Activated CD8-positive, alpha-beta memory T cell treated with anti-CD3 and anti-CD28 coated beads, Interleukin-2, amount 50 U/mL, for 1 hour (primary cell): ENCODE results near the gene SRGAP2C.
"Not testable (repeated sequence)": the region's sequence is repeated elsewhere in the genome, so short reads cannot be mapped to it uniquely, and the experiment has no call there.

ENCODE experiments used
- DNase-seq: peaks from one replicate; pipeline ENCODE4 v3.0.0-alpha.2; 2020; ENCODE audit errors: extremely low read depth

Gene SRGAP2C

DNA sequence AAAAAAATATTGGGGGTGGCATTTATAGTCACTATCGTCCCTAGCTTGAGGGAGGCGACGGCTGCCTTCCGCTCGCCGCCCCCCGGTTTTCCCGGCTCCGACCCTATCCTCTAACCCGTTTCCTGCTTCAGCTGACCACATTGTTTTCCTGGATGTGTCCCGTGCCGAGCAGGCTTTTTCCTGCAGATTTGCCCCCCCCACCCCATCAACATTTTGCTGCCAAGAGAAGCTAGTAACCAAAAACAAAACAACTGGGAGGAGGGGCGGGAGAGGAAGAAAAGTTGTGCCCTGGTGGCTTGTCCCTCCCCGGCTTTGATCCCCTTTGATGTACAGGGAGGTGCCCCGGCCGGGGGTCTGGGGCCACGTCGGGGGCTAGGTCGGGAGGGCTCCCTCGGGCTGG is 1.4 kb downstream of the SRGAP2C start:
- DNase-seq, result not testable (repeated sequence)

DNA sequence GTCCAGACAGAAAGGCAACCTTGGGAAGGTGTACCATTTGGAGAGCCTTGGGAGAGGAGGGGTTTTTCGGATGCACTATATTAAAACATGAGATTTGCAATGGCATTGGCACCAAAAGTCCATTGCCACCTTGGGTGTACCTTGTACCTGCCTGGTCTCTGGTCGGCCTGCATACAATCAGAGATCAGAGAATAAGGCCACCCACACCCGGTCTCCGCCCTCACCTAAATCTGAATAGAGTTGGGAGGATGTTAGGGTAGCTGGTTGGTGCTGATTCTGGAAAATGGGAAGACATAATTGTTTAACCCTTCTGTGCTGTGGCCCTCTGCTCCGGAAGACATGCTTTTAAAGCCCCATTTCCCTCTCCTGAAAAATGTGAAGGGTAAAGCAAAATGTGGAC is 3.1 kb downstream of the SRGAP2C start:
- not testable (repeated sequence) for DNase-seq

DNA sequence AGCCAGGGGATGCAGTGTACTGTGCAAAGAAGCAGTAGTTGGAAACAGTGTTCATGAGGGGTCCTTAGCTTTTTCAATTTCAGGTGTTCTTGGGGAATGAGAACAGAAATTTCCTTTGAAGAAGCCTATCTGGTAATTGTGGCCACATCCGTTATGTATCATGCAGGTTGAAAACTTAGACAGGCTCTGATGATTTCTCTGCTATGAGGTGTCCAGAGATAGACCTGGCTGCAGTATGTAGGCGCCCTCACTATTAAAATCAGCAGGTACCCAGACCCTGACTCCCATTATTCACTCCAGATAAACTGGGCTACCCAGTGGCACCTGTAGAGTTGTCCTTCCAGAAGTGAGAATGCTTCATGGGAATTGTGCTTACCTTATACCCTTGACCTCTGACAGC is 7.7 kb downstream of the SRGAP2C start:
- DNase-seq, result not testable (repeated sequence)

DNA sequence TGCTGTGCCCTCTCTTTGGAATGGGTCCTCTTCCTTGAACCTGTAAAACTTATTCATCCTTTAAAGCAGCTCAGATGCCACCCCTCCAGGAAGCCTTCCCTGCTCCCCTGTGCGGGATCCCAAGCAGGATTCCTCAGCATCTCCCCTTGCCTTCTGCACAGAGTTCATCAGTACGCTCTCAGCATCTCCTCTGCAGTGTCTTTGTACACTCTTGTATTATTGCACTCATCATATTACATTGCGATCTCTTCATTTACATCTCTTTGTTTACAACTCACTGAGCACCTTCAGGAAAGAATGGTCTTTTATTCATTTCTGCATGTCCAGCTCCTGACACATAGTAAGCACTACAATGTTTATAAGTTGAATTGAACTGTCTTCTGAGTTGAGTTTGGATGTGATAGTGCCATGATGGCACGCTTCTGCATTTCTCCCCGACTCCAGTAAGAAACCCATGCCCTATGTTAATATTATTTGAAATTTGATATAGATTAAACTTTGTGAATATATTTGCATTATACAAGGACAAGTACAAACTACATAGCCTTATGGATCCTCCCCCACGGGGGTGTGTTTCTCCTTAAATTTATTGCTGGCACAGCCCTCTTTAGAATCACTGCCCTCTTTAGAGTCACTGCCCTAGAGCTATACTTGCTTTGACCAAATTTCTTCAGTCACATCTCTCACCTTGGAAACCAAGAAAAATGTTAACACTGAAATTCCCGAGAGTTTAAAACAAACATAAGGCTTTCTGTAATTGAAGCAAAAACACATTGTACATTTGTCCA is 12.5 kb downstream of the SRGAP2C start:
- DNase-seq, result not testable (repeated sequence)

DNA sequence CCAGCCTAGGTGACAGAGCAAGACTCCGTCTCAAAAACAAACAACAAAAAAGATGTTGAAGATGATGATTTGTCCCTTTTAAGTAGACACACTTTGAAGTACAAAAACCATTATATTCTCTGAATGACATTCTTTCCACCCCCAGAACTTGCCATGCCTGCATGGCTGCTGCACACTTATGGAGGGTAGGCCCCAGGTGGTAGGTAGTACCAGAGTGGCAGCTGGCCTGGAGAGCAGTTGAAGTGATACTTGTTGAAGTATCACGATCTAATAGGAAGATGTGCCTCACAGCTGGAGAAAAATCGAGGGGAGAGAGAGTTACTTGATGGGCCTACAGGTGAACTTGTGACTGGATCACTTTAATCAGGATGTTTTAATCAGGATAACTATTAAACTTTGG is 15.0 kb downstream of the SRGAP2C start:
- not testable (repeated sequence) for DNase-seq

DNA sequence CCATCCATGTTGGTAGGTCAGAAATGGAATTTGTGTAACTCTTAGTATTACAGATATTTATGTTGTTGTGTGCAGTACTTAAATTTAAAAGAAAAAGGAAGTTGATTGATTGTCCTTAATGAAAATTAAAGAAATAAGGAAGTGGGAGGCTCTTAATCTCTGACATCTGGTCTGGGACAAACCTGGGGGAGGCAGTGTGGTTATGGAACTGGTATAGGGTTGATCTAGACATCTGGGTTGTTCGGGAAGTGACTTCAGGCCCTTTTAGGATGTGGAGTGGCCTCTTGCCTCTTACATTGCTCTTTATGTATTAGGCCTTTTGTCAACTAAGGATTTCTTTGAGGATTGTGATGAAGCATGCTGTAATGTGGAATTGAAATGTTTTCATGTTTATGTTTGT is 15.5 kb downstream of the SRGAP2C start:
- not testable (repeated sequence) for DNase-seq

DNA sequence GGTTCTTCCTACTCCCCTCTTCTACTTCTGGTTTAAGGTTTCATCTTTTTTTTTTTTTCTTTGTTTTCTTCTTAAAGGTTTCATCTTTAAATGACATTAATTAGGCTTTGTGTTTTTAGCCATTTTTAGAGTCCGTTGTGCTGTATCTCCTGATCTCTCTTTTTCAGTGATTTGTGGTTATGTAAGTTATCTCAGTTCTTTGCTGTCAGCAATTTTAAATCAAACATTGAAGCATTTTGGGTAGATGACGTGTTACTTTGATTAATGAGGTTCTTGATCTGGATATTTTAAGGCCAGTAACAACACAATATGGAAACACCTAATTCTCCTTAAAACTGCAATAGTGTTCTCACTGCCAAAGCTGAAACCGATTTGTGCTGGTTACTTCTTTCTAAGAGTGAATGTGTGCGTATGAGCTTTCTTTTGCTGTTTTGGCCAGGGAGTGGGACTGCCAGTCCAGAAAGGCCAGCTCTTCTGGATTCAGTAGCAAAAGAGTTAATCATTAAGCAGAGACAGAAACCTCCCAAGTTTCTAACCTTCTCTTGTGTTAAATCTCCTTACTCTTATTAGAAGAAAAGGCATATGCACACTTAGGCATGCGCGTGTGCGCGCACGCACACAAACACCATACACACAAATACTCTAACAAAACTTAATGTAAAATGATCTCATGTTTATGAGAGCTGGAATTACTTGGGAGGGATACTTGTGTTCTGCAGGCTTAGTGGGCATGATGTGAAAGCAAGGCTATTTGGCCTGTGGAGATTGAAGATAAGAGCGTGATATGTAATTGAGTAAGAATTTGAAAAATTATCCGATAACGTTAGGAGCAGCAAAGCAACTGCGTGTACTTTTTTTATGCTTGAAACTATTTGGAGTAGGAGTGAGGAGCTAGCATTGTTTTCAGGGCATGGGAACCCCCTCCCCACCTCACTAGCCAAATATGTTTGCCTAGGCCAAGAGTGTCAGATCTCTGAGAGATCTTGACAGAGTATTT is 16.5 kb downstream of the SRGAP2C start:
- not testable (repeated sequence) for DNase-seq

DNA sequence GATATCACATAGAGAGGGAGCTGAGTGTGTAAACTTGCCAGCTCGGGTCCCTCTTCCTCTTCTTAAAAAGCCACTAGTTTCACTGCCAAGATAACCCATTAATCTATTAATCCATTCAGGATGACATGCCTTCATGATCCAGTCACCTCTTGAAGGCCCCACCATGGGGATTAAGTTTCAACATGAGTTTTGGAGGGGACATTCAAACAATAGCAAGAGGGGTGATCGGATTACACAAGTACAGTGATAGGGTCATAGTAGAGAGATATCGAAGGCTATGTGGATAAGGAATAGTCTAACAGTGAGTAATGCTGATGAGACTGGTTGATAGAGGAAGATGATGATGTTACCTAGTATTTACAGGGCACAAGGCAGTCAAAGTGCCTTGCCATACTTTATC is 18.2 kb downstream of the SRGAP2C start:
- not testable (repeated sequence) for DNase-seq

DNA sequence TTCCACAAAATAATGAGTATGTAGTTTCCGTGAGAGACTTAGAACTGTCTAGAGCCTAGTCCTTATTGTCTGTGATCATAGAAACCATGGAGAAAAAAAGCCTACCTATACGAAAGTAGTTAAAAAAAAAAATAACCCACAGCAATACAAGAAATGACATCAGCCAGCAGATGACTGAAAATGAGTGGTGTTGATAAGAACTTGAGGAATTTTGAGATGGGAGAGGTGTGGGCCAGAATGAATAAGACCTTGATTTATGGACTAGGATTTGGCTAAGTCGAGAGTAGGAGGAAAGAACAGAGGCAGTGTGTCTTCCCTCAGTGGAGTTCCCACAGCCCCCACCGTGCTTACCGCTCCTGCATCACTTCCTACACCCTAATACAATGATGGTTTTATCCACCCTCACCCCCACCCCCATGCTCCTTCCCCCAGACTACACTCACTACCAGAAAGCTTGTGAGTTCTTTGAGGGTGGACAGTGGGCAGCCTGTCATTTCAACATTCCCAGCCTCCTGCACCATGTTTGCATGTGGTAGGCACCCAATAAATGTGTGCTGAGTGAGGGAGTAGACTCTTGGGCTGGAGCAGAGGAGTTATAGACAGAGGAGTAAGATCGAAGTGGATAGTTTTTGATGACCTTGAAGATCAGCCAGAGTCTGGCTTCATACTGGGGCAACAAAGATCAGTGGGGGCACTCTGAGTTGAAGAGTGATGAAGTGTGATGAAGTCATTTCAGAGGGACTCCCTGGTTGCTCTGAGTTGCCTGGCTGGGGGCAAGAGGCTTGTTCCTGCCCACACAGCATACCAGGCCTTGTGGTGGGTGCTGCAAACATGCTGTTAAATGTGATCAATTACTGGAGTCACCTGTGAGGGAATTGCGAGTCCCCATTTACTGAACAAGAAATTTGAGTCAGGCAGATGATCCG is 21.3 kb downstream of the SRGAP2C start:
- not testable (repeated sequence) for DNase-seq

DNA sequence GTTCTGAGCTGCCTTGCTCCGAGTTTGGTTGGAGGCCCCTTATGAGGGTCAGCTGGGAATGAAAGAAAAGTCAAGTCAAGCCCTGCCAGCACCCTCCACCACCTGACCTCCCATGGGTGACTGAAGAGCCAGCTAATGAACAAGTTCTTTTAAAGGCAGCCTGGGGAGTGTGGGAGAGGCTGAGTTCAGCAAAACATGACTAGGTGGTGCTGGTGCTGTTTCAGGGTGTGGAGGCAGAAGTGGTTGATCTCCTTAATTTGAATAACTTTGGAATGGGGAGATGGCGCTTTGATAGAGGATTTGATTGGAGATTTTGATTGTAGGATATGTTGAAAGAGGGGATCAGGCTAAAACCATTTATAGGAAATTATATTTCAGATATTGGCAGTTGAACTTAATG is 22.6 kb downstream of the SRGAP2C start:
- DNase-seq, result not testable (repeated sequence)

DNA sequence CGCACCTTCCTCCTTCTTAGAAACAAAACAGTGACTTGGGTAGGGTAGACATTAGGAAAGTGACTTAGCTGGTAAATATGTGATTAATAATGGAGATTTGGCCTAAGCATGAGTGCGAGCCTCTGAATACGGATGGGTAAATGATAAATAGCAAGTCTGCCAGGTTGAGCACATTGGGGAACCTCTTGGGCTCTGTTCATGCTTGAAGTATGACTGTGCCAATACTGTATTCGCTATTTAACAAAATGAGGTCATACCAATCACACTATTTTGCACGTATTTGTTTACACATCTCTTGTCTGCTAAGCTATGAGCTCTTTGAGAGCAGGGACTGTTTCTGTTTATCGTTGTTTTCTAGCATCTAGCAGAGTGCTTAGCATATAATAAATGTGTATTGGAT is 23.6 kb downstream of the SRGAP2C start:
- not testable (repeated sequence) for DNase-seq

DNA sequence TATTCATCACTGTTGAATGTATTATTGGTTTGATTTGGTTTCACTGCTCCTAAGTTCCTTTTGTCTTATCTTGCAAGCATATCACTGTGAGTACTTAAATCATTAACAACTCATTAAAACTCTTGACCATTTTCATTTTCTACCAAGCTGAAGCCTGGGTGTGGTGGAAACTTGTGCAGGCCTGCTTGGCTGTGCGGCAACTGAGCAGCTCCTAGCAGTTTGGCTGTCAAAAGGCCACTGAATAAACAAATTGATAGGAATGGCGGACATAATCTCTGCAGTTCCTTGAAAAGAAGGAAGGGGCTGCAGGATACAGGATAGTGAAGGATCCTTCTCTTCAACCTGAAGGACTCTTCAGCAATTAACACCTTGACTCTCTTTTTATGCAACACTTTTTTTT is 26.0 kb downstream of the SRGAP2C start:
- DNase-seq, result not testable (repeated sequence)

DNA sequence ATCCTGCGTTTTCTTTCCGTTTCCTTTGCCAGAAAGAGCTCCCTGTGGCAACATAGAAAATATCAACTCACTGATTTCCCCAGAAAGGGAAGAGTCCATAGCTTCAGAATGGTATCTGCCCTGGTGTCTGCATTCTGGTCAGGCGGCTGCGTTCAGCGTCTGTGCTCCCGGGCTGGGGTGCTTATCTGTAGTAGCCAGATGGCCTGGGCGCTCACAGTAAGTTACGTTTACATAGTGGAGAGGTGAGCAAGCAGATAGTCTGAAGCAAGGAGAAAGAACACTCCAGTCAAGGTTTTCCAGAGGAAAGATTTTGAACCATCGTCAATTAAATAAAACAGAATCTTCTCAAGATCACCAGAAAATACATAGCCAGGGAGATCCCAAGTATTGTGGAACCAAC is 28.7 kb downstream of the SRGAP2C start:
- not testable (repeated sequence) for DNase-seq

DNA sequence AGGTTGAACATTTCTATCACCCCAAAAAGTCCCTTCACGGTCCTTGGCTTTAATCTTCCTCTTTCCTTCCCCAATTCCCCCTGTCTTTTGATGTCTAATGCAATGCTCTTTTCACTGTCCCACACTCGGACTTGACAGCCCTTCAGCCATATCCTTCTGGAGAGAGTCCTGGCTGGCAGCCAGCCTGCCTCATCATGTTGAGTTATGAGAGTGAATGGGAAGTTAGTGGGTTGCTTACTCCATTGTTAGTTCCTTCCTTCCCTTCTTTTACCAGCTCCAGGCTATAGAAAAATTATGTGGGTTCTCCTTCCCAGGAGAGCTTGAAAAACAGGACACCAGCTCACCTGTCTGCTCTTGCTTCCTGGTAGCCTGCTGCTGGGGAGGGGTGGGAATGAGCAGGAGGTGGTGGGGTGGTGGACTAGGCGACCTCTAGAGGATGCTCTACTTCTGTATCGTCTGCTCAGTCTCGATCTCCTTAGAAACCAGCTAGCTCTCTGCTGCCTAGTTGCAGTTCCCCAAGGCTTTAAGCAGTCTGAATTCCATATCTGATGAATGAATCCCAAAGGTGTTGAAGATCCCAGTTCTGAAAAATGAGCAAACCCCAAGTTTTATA is 29.9 kb downstream of the SRGAP2C start:
- DNase-seq, result not testable (repeated sequence)

DNA sequence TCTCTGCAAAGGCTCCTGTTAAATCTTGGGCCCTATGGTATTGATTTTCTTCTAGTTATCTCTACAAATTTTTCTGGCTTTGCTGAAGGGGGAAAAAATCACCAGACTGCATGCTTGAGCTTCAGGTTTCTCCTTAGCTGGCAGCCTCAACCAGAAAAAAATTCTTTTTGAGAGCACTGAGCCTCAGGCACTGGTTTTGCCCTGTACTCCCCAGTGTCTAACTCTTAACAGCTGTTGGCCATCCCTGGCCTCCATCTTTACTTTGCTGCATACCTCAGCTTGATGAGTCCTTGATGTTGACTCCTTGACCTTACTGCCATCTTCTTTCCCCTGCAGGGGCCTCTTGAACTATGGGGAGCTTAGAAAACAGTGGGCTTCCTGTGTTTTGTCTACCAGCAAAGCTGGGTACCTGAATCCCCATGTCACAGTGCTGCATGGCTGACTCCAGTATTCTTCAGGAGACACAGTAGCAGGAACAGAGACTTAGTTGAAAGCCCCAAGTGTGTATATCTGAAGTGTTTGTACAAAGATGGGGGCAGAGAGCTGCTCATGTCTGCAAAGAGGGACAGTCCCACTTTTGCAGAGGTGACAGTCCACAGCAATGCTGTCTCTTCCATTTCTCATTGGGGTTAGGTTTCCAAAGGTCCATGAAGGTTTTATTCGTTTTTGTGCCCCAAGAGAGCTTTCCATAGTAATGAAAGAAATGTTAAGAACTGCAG is 31.1 kb downstream of the SRGAP2C start:
- DNase-seq, result not testable (repeated sequence)

DNA sequence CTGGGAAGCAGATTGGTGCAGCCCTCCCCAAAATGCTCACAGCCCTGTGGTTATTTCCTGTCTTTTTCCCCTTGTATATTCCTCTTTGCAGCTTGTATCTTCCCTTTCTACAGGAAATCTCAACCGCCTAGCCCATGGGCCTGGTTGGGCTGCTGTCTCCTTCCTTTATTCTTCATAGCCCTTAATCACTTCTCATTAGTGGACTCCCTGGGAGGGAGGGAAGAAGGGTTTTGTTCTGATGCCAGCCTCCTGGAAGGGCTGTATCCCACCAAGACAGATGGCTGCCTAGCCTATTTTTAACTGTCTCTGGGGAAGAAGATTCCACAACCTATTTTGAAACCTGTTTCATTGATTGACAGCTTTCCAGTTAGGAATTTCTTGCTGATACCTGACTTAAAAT is 31.9 kb downstream of the SRGAP2C start:
- not testable (repeated sequence) for DNase-seq

DNA sequence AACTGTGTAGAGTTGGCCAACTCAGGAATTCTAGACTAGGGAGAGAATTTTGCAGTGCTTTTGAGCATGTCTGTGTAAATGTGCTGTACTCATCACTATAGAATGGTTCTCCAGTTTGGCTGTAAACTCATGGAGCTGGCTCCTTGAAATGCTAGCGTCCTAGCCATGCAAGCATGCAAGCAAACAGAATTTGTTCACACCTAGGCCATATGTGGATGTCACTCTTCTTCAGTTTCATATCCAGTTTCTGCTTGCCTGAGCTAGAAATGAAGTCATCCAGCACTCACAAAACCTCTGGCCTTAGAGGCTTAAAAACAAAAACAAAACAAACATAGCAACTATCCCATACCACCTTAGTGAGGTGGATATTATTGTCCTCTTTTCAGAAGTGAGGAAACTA is 37.0 kb downstream of the SRGAP2C start:
- not testable (repeated sequence) for DNase-seq

DNA sequence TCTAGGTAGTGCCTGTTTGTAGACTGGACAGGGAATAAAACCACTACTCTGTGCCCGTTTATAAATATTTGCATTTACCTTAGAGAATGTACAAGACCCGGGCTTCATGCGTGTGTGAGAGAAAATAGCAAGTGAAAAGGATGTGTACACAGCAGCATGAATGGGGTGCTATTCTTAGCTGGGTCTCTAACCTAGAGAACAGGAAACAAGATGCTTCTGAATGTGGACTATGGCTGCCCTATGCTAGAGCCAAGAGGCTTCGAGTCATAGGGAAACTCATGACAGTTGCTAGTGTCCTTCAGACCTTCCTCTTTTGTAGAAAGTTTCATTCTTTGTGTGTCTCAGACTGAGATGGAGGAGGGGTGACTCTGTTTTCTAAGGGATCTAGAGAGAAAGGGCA is 39.9 kb downstream of the SRGAP2C start:
- not testable (repeated sequence) for DNase-seq

DNA sequence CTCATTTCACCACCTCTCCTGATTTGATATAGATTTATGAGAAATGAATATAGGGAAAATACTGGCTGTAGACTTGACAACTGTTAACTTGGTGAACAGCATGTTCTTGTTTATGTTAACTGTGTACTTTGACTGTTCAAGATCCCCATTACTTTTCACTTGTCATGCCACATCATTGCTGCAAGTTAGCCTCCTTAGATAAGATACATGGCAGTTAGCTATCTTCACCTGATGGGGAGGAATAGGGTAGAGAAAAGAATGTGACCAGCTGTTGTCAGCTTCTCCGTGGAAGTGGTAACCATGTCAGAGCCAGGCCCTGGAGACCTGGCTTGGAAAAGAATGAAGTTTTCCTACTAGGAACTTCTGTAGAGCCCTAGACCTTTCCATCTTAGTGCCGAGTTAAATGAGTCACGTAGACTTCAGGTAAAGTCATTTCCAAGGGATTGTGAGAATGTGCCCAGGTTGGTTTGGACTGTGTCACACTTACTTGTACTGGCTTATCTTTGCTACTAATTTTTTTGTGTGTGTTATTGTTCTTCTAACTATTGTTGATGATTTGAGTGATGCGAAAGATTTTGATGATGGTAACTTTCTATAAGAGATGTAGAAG is 41.6 kb downstream of the SRGAP2C start:
- DNase-seq, result not testable (repeated sequence)

DNA sequence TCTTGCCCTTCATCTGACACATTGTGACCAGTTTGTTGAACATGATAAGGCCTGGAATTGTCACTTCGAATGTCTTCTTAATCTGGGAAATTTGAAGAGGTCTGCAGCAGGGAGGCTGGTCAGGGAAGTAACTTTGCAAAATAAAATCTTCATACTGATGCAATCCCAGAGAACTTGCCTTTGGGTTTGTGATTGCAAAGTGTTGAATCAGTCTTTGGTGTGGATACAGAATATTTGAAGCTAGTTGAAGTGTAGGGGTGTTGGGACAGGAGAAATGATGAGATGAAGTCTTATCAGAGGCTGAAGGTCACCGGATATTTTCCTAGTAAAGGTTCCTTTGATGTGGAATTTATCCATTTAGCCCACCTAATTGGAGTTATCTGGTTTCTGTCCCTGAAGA is 42.1 kb downstream of the SRGAP2C start:
- DNase-seq, result not testable (repeated sequence)
